Endothelial cell (in vitro differentiated cells): ENCODE results near the gene ADAM12. TPM values are rescaled to one million over a fixed set of nuclear protein-coding genes. Genes with fewer than 3 reads are reported as not detected.

Source experiments
- DNase-seq: peaks from one replicate; pipeline ENCODE4 v3.0.0; 2021; ENCODE audit warnings: low spot score
- H3K27ac Mint-ChIP-seq: one replicate; pipeline ENCODE4 v1.8.0; 2021; ENCODE audit warnings: mixed read lengths, inconsistent platforms; ENCODE audit not compliant: unreplicated experiment
- H3K27me3 Mint-ChIP-seq: one replicate; pipeline ENCODE4 v1.8.0; 2021; ENCODE audit warnings: mild to moderate bottlenecking, moderate library complexity, mixed read lengths, inconsistent platforms; ENCODE audit not compliant: unreplicated experiment
- H3K36me3 Mint-ChIP-seq: one replicate; pipeline ENCODE4 v1.8.0; 2021; ENCODE audit warnings: mild to moderate bottlenecking, low read depth, mixed read lengths, inconsistent platforms; ENCODE audit not compliant: unreplicated experiment
- H3K4me1 Mint-ChIP-seq: one replicate; pipeline ENCODE4 v1.8.0; 2021; ENCODE audit warnings: mild to moderate bottlenecking, mixed read lengths, inconsistent platforms; ENCODE audit not compliant: unreplicated experiment
- H3K4me3 Mint-ChIP-seq: one replicate; pipeline ENCODE4 v1.8.0; 2021; ENCODE audit warnings: mild to moderate bottlenecking, mixed read lengths, inconsistent platforms; ENCODE audit not compliant: unreplicated experiment
- H3K9me3 Mint-ChIP-seq: one replicate; pipeline ENCODE4 v1.8.0; 2021; ENCODE audit warnings: mixed read lengths, inconsistent platforms; ENCODE audit not compliant: unreplicated experiment
- total RNA-seq: library from RNA; stranded (reverse); fragmentation: NEBNext Ultra II Directional; extraction: Animal tissue kit (Norgen Biotek cat#: 25700); gene quantifications from one replicate; pipeline ENCODE4 v1.2.1, GENCODE V29; 2021; ENCODE audit not compliant: unreplicated experiment
- TF ChIP-seq, protein P1 (sequence below): fragments of 200-600 bp; sonication (generic); IDR thresholded peaks from one replicate; pipeline ENCODE4 v1.5.0; 2021; ENCODE audit warnings: antibody characterized with exemption; ENCODE audit not compliant: unreplicated experiment

Gene ADAM12
- total RNA-seq, 1 donor from 2014 or later = 9.0 TPM

DNA sequence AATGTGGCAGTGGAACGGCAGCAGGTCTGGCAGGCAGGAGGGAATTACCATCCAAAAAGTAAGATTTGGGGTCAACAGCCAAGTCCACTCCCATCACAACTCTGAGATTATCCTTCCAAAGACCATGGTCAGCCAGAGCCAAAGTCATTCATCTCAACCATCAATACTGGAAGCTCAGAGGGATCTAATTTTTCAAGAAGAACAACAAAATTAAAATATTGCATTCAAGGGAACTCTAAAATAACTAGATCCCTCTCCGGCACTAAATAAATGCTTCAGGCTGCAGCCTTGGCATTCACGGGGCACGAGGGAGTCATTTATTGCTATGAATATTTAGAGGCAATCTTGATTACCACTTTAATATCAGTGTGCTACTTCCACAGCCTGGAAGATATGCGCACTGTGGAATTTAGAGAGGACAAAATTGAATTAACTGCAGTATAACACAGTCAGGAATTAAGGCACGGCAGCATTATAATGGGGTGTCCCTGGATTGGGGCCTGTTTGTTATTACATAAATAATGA, 102.0 kb downstream of the ADAM12 start:
- Mint-ChIP-seq H3K36me3 (no peaks in the 10 kb centered on the region), H3K4me1 (no peaks in the 10 kb centered on the region), H3K27ac (no peak overlapping the region), H3K27me3 (no peaks in the 10 kb centered on the region), H3K9me3 (no peaks in the 10 kb centered on the region), H3K4me3 (no peak overlapping the region)
- TF ChIP-seq, protein P1, sequence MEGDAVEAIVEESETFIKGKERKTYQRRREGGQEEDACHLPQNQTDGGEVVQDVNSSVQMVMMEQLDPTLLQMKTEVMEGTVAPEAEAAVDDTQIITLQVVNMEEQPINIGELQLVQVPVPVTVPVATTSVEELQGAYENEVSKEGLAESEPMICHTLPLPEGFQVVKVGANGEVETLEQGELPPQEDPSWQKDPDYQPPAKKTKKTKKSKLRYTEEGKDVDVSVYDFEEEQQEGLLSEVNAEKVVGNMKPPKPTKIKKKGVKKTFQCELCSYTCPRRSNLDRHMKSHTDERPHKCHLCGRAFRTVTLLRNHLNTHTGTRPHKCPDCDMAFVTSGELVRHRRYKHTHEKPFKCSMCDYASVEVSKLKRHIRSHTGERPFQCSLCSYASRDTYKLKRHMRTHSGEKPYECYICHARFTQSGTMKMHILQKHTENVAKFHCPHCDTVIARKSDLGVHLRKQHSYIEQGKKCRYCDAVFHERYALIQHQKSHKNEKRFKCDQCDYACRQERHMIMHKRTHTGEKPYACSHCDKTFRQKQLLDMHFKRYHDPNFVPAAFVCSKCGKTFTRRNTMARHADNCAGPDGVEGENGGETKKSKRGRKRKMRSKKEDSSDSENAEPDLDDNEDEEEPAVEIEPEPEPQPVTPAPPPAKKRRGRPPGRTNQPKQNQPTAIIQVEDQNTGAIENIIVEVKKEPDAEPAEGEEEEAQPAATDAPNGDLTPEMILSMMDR = no peak
- no peak for DNase-seq

DNA sequence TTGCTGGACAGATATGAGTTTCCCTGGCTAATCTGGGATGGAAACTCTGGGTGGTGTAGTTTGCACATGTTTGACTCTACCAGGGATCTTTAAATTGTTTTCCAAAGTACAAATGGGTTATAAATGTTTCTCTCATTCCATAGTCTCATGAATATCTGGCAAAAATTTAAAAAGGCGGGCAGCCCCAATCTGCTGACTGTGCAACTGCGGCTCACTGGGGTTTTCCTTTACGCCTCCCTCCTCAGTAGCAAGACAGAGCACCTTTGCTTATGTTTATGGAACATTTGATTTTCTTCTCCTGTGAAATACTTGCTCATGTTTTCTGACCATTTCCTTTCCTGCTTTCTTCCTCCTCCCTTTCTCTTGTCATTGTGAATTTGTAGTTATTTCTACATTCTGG, 105.0 kb downstream of the ADAM12 start:
- no peak overlapping the region for H3K4me3 Mint-ChIP-seq
- H3K36me3 Mint-ChIP-seq = no peaks in the 10 kb centered on the region
- H3K27ac Mint-ChIP-seq = no peak overlapping the region
- no peaks in the 10 kb centered on the region for H3K4me1 Mint-ChIP-seq
- no peaks in the 10 kb centered on the region for H3K9me3 Mint-ChIP-seq
- DNase-seq = no peak
- TF ChIP-seq, protein P1 = no peak
- H3K27me3 Mint-ChIP-seq = no peaks in the 10 kb centered on the region

DNA sequence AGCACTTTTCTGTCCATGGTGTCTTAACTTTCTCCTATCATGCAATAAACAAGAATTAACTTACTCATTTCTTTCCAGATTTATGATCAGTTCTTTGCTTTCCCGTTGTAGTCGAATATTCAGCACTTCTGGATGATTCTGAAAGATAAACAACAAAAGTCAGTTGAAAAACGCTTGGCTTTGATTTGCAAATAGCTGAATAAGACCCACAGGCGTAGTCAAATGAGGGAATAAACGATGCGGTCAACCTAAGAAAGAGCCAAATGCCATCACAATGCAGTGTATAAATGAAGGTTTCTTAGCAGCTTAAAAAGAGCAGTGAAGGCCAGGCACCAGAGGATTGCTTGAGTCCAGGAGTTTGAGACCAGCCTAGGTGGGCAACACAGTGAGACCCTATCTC, 109.4 kb downstream of the ADAM12 start:
- Mint-ChIP-seq H3K4me1 (no peaks in the 10 kb centered on the region), H3K9me3 (no peaks in the 10 kb centered on the region), H3K27me3 (peaks cover 1% of the 10 kb centered on the region), H3K27ac (no peak overlapping the region), H3K36me3 (no peaks in the 10 kb centered on the region), H3K4me3 (no peak overlapping the region)
- DNase-seq = no peak
- TF ChIP-seq, protein P1 = no peak

DNA sequence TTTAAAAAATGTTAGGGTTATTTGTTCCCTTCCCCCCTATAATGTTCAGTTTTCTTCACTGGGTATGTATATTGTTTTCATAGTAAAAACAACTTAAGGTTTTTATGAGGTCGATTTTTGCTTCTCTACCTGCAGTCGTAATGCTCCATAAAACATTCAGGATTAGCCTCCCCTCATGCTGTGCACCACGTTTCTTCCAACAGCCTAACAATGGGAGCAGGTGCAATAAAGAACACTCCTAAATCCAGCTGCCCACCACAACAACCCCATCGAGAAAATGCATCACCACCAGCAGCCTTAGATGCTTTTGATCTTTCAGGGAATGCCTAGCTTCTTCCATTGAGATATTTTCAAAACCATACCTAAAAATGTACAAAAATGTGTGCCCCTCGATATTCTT, 111.1 kb downstream of the ADAM12 start:
- no peaks in the 10 kb centered on the region for H3K36me3 Mint-ChIP-seq
- DNase-seq = no peak
- no peaks in the 10 kb centered on the region for H3K9me3 Mint-ChIP-seq
- H3K27ac Mint-ChIP-seq = no peak overlapping the region
- TF ChIP-seq, protein P1 = no peak
- no peak overlapping the region for H3K4me3 Mint-ChIP-seq
- H3K4me1 Mint-ChIP-seq = no peaks in the 10 kb centered on the region
- peaks cover 1% of the 10 kb centered on the region for H3K27me3 Mint-ChIP-seq

DNA sequence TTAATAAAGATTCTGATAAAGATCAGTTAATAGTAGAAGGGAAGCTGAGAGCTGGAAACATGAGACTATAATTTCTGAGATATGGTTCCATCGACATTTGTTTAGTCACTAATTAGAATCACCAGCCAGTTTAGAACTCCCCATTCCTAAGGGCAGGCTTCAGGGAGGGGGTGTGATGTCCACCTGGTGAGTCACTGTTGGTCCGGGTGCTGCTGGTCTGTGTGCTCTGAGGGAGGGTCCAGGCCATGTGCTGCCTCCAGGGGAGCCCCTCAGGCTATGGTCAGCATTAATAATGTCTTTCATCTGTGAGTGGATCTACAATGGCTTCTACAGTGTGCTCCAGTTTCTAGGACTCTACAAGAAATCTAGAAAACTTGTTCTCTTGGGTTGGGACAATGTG, 115.8 kb downstream of the ADAM12 start:
- no peak overlapping the region for H3K4me3 Mint-ChIP-seq
- TF ChIP-seq, protein P1 = no peak
- no peak for DNase-seq
- H3K27ac Mint-ChIP-seq = no peak overlapping the region
- peaks cover 4% of the 10 kb centered on the region for H3K27me3 Mint-ChIP-seq
- H3K9me3 Mint-ChIP-seq = no peaks in the 10 kb centered on the region
- H3K36me3 Mint-ChIP-seq = no peaks in the 10 kb centered on the region
- no peaks in the 10 kb centered on the region for H3K4me1 Mint-ChIP-seq
